Regular cardiac myocyte (primary cell): Measurements from ENCODE around the gene CAMK1G. TPM values are rescaled to one million over a fixed set of nuclear protein-coding genes. Genes with fewer than 3 reads are reported as not detected.

Source experiments
- total RNA-seq: library from RNA; depleted of rRNA; stranded (reverse); fragments of >200 nt; gene quantifications from 2 replicates; pipeline ENCODE4 v1.2.3, GENCODE V29; 2014

CAMK1G gene
- 0.77 and 0.85 TPM in 2 replicates for total RNA-seq

DNA sequence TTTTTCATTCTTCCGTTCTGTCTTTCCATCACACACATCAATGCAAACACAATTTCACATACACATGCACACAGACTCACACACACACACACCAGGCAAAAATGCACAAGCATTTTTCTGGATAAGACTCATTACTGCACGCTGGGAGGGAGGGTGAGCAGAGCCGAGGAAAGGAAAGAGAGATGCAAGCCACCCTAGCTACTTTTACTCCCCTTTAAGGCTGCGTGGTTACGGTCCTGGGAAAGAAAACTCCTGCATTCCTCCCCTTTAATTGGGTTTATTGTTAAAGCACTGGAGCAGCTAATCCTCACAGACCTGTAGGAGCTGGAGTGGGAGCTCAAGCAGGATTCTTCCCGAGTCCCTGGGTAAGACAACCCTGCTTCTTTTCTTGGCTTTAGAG, at the start of gene CAMK1G:
Gene CAMK1G, plus strand, starts transcription at position 307 of the 400 bp plus-strand sequence. CDS start 11,270 bp downstream, outside the sequence.

DNA sequence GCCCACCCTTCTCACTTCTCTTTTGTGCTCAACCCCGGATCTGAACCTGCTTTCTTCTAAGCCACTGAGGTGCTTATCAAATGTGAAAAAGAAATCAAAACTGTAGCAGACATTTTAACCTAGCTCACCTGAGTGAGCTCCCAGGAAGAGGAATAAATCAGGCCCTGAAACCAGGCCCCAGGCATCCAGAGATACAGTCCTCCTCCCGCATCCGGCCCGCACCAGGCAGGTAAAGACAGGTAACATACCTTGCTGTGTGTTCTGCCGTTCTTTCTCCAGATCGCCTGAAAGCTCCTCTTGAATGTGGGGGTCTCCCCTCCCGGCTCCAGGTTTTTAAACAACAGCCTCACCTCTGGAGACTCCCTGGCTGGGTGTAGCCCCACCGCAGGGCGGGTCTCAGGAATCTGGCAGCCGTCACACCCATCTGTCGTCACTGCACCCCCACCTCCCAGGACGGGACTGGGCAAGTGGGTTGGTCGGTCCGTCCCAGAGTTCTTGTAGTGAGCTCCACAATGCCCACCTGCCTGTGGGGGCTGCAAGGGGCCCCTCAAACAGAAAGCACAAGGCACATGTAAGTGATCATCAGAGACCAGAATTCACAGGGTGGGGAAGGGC, 68.7 kb downstream of the CAMK1G start, which contains the start of gene LAMB3:
Gene LAMB3, minus strand, starts transcription at position 305 of the 615 bp plus-strand sequence. CDS start 1,481 bp downstream, outside the sequence.

Other genes starting within 250 kb of the CAMK1G start
- gene LAMB3, start 68.7 kb downstream of the CAMK1G start, total RNA-seq = 3.5 and 11.3 TPM in 2 replicates
- gene G0S2, start 91.7 kb downstream of the CAMK1G start, total RNA-seq = 10.4 and 34.1 TPM in 2 replicates
- 0.77 and 6.8 TPM in 2 replicates for gene HSD11B1, start 121.1 kb downstream of the CAMK1G start, total RNA-seq
- not detected in 2 replicates for gene TRAF3IP3, start 172.3 kb downstream of the CAMK1G start, total RNA-seq
- gene C1orf74, start 200.8 kb downstream of the CAMK1G start, total RNA-seq = 3.7 and 4.2 TPM in 2 replicates
- gene IRF6, start 222.4 kb downstream of the CAMK1G start, total RNA-seq = 0.19 and 0.85 TPM in 2 replicates
- gene UTP25, start 244.3 kb downstream of the CAMK1G start, total RNA-seq = 10.9 and 13.2 TPM in 2 replicates